HepG2 (cell line): ENCODE results near the gene BST1. TPM values are rescaled to one million over a fixed set of nuclear protein-coding genes. Genes with fewer than 3 reads are reported as not detected.

Source experiments
- ATAC-seq: fragments of 200-7000 bp; cut with Tn5 transposase; 3 replicates; pipeline ENCODE4 v1.9.1; 2020; ENCODE audit warnings: mild to moderate bottlenecking, moderate library complexity
- BruUV-seq: library from RNA; stranded (reverse); fragments of 400-500 nt; replicated peaks from 2 replicates; lab custom pipeline; 2021; lab: Mats Ljungman, UMichigan
- CTCF ChIA-PET: fragments of 300-600 bp; formaldehyde crosslinking; extraction: SDS; loops from one replicate; lab custom pipeline; 2021; ENCODE audit warnings: low total read pairs, inconsistent platforms, low intra/inter-chr PET ratio; lab: Yijun Ruan, JAX
- POLR2A ChIA-PET: fragments of 350-600 bp; sonication (Branson Sonifier 250); formaldehyde crosslinking; loops from one replicate; lab custom pipeline; 2020; ENCODE audit warnings: antibody characterized with exemption, inconsistent platforms; lab: Yijun Ruan, JAX
- DNase-seq: peaks from one replicate; pipeline ENCODE4 v3.0.0-alpha.2; 2015; ENCODE audit warnings: low spot score
- FAIRE-seq: peaks from 3 replicates; lab custom pipeline; 2011; peaks lifted over from hg19 to GRCh38; lab: Jason Lieb, UNC
- H2AFZ ChIP-seq: one replicate; pipeline ENCODE4 v1.6.1; 2011; ENCODE audit warnings: low read length, inconsistent platforms
- H3K27ac ChIP-seq: fragments of 300-600 bp; 3 replicates; pipeline ENCODE4 v1.8.0; 2011; ENCODE audit warnings: mixed run types, mild to moderate bottlenecking, mixed read lengths, low read length, inconsistent platforms; ENCODE audit not compliant: insufficient read depth; ENCODE audit errors: extremely low read length
- H3K27me3 ChIP-seq, 2 experiments: fragments of 200-600 bp in 1 of 2; 2 replicates in 1 of 2; 3 replicates in 1 of 2; pipeline versions ENCODE4 v1.6.0 to v1.8.0; 2011; ENCODE audit warnings: low read length in 2 of 2, mild to moderate bottlenecking in 2 of 2, moderate library complexity in 2 of 2, inconsistent platforms in 1 of 2; ENCODE audit not compliant: insufficient read depth in 2 of 2, control insufficient read depth in 1 of 2
- H3K36me3 ChIP-seq, 2 experiments: fragments of 200-600 bp in 1 of 2; replicated peaks in 1 of 2; 2 replicates in 1 of 2; 3 replicates in 1 of 2; pipeline versions ENCODE4 v1.5.1 to v1.8.0; 2011; ENCODE audit warnings: low read length in 2 of 2, inconsistent platforms in 1 of 2; ENCODE audit not compliant: insufficient read depth in 2 of 2, control insufficient read depth in 1 of 2
- H3K4me1 ChIP-seq: 2 replicates; pipeline ENCODE4 v1.5.1; 2012; ENCODE audit warnings: low read length, inconsistent platforms; ENCODE audit not compliant: insufficient read depth
- H3K4me2 ChIP-seq: 2 replicates; pipeline ENCODE4 v1.6.0; 2011; ENCODE audit warnings: low read depth, low read length, inconsistent platforms
- H3K4me3 ChIP-seq, 3 experiments: fragments of 200-600 bp in 1 of 3; sonication (generic), shearing (Covaris generic) in 1 of 3; replicated peaks in 1 of 3; 2 replicates each; pipeline ENCODE4 v1.5.1; 2011 to 2016; ENCODE audit warnings: low read length in 3 of 3, inconsistent platforms in 2 of 3, low read depth in 2 of 3, mild to moderate bottlenecking in 2 of 3, control low read depth in 1 of 3, mixed read lengths in 1 of 3; ENCODE audit not compliant: insufficient read depth in 1 of 3
- H3K79me2 ChIP-seq: one replicate; pipeline ENCODE4 v1.6.1; 2011; ENCODE audit warnings: low read length, inconsistent platforms; ENCODE audit not compliant: insufficient read depth
- H3K9ac ChIP-seq: 2 replicates; pipeline ENCODE4 v1.6.0; 2011; ENCODE audit warnings: mild to moderate bottlenecking, low read depth, low read length, inconsistent platforms; ENCODE audit not compliant: insufficient read depth
- H3K9me3 ChIP-seq: 2 replicates; pipeline ENCODE4 v1.5.1; 2012; ENCODE audit warnings: mild to moderate bottlenecking, low read length
- H4K20me1 ChIP-seq: 2 replicates; pipeline ENCODE4 v1.6.0; 2011; ENCODE audit warnings: inconsistent platforms, mild to moderate bottlenecking, low read length, moderate library complexity; ENCODE audit not compliant: insufficient read depth
- AKAP8 ChIP-seq: sonication (generic); formaldehyde crosslinking; IDR thresholded peaks from 2 replicates; pipeline ENCODE4 v1.5.1; 2020; ENCODE audit warnings: mild to moderate bottlenecking, missing genetic modification reagents
- CC2D1A ChIP-seq: sonication (generic); formaldehyde crosslinking; IDR thresholded peaks from 2 replicates; pipeline ENCODE4 v1.8.1; 2023; ENCODE audit warnings: mild to moderate bottlenecking, missing genetic modification reagents
- CREB1 ChIP-seq, 2 experiments: fragments of 450-650 bp in 1 of 2; IDR thresholded peaks; 2 replicates each; pipeline ENCODE4 v1.6.1; 2016 to 2017; ENCODE audit warnings: control low read depth in 1 of 2, mild to moderate bottlenecking in 1 of 2, missing compliant biosample characterization in 1 of 2, missing genetic modification characterization in 1 of 2
- HMG20A ChIP-seq: IDR thresholded peaks from 2 replicates; pipeline ENCODE4 v1.6.1; 2016; ENCODE audit warnings: borderline replicate concordance
- NFKBIZ ChIP-seq: IDR thresholded peaks from 2 replicates; pipeline ENCODE4 v1.6.1; 2018; ENCODE audit warnings: missing genetic modification reagents, missing compliant biosample characterization
- NPAS2 ChIP-seq: sonication (generic); formaldehyde crosslinking; IDR thresholded peaks from 2 replicates; pipeline ENCODE4 v1.8.0; 2022; ENCODE audit warnings: mild to moderate bottlenecking, missing genetic modification reagents, borderline replicate concordance
- SAFB2 ChIP-seq: sonication (generic); formaldehyde crosslinking; IDR thresholded peaks from 2 replicates; pipeline ENCODE4 v1.5.1; 2020; ENCODE audit warnings: missing genetic modification reagents, low read depth, mild to moderate bottlenecking, borderline replicate concordance
- SP140L ChIP-seq: sonication (generic); formaldehyde crosslinking; IDR thresholded peaks from 2 replicates; pipeline ENCODE4 v1.4.0; 2020; ENCODE audit warnings: missing genetic modification reagents, borderline replicate concordance
- ZNF333 ChIP-seq: sonication (generic); formaldehyde crosslinking; IDR thresholded peaks from 2 replicates; pipeline ENCODE4 v1.4.0; 2020; ENCODE audit warnings: mild to moderate bottlenecking, missing genetic modification reagents, borderline replicate concordance
- ZNF737 ChIP-seq: sonication (generic); formaldehyde crosslinking; IDR thresholded peaks from 2 replicates; pipeline ENCODE4 v1.5.0; 2020; ENCODE audit warnings: missing genetic modification reagents, mild to moderate bottlenecking, borderline replicate concordance
- WGBS: methylation state at CpG from one replicate; pipeline ENCODE4 v1.1.6; 2017; ENCODE audit warnings: low lambda C conversion rate; 5-methylcytosine and 5-hydroxymethylcytosine counted together
- in situ Hi-C: cut with HindIII; loops from 2 replicates; pipeline ENCODE4 v1.10.0; 2017; ENCODE audit warnings: low pct_unique_long_range_greater_than_20kb; ENCODE audit not compliant: extremely low pct_ligation_motif_present
- intact Hi-C: fragments of 100-400 bp; cut with micrococcal nuclease; formaldehyde crosslinking; loops from one replicate; pipeline ENCODE4 v1.10.0; 2022; ENCODE audit not compliant: unreplicated experiment
- polyA plus RNA-seq, 8 experiments: library from polyadenylated mRNA; depleted of rRNA in 3 of 8; stranded (reverse) in 7 of 8; unstranded in 1 of 8; fragments of >200 nt; fragmentation: Illumina TruSeq in 4 of 8; extraction: Trizol in 4 of 8; gene quantifications; 2 replicates each; pipeline versions ENCODE4 v1.2.1 to v1.2.3, GENCODE V29; 2011 to 2016; ENCODE audit warnings: low read depth in 4 of 8, missing spikeins in 1 of 8, mixed read lengths in 1 of 8; ENCODE audit not compliant: insufficient read depth in 1 of 8
- total RNA-seq, 5 experiments: library from RNA; depleted of rRNA; stranded (reverse); fragments of >200 nt; fragmentation: Illumina TruSeq; extraction: Trizol; gene quantifications; 2 replicates each; pipeline ENCODE4 v1.2.3, GENCODE V29; 2016; ENCODE audit warnings: low read depth in 1 of 5
- TF ChIP-seq, protein P1 (sequence below): IDR thresholded peaks from 2 replicates; pipeline ENCODE4 v1.6.1; 2016
- TF ChIP-seq, protein P2 (sequence below): sonication (generic); formaldehyde crosslinking; IDR thresholded peaks from 2 replicates; pipeline ENCODE4 v1.5.0; 2020; ENCODE audit warnings: missing genetic modification reagents, mild to moderate bottlenecking, borderline replicate concordance

Gene BST1
- total and polyA plus RNA-seq, 2 of the 13 experiments (the other 11 are each of a cell fraction or from before 2014, with no cell fraction given), result 0.09 to 0.49 TPM

GRCh38 chr4:15777697-15778288, 74.9 kb downstream of the BST1 start:
- FAIRE-seq (no peak), ATAC-seq (peak; percentile 15; the same call in 2 of the 3 replicates), DNase-seq (no peak)
- POLR2A ChIA-PET, result no interaction called here
- in situ Hi-C loops (no loop called here), intact Hi-C loops (no loop called here)
- no TSS peak for BruUV-seq
- Histone ChIP-seq H2AFZ (no peak overlapping the region), H3K27ac (no peak overlapping the region), H3K36me3 (no peaks in the 10 kb centered on the region), H3K27me3 (peaks cover 4 to 40% of the 10 kb centered on the region in 2 experiments), H3K4me3 (no peak overlapping the region), H3K9me3 (no peaks in the 10 kb centered on the region), H3K9ac (no peak overlapping the region), H4K20me1 (no peaks in the 10 kb centered on the region), H3K4me2 (peak overlapping the region; percentile 64; the same call in 1 of the 2 replicates), H3K79me2 (no peaks in the 10 kb centered on the region), H3K4me1 (peaks cover 23% of the 10 kb centered on the region; the same call in 1 of the 2 replicates)
- 41% methylated on average over 7 of the region's 7 CpGs for WGBS
- CTCF ChIA-PET, result no interaction called here
- no peak for TF ChIP-seq SAFB2 (CRISPR knock-in tag)
- no peak for TF ChIP-seq NFKBIZ (CRISPR knock-in tag)
- TF ChIP-seq ZNF737 (CRISPR knock-in tag), result no peak
- no peak for TF ChIP-seq HMG20A (CRISPR knock-in tag)

- ChIA-PET CTCF (no interaction called here), POLR2A (no interaction called here)
- no TSS peak for BruUV-seq
- Histone ChIP-seq H3K9me3 (no peaks in the 10 kb centered on the region), H3K79me2 (no peaks in the 10 kb centered on the region), H3K4me2 (peak within 1 kb of the TSS; percentile 64), H3K4me1 (peaks cover 23% of the 10 kb centered on the region; the same call in 1 of the 2 replicates), H2AFZ (no peak within 1 kb of the TSS), H3K27ac (no peak within 1 kb of the TSS), H4K20me1 (no peaks in the 10 kb centered on the region), H3K36me3 (no peaks in the 10 kb centered on the region), H3K27me3 (peaks cover 4 to 40% of the 10 kb centered on the region in 2 experiments), H3K9ac (no peak within 1 kb of the TSS), H3K4me3 (peak within 1 kb of the TSS; percentile 33 to 54 (median 42))
- DNase-seq (no peak), FAIRE-seq (no peak), ATAC-seq (peak; percentile 68)
- 13% methylated on average over 19 of the region's 76 CpGs for WGBS
- in situ Hi-C loops (no loop called here), intact Hi-C loops (no loop called here)
- TF ChIP-seq, protein P1, sequence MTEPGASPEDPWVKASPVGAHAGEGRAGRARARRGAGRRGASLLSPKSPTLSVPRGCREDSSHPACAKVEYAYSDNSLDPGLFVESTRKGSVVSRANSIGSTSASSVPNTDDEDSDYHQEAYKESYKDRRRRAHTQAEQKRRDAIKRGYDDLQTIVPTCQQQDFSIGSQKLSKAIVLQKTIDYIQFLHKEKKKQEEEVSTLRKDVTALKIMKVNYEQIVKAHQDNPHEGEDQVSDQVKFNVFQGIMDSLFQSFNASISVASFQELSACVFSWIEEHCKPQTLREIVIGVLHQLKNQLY, result no peak
- TF ChIP-seq CREB1 (IDR thresholded peaks at IDR 0.05) (no peak), CREB1 (CRISPR knock-in tag; IDR thresholded peaks at IDR 0.05) (no peak), AKAP8 (CRISPR knock-in tag) (no peak), NPAS2 (CRISPR knock-in tag) (no peak), CC2D1A (CRISPR knock-in tag) (no peak), SP140L (CRISPR knock-in tag) (no peak), ZNF333 (CRISPR knock-in tag) (no peak), HMG20A (CRISPR knock-in tag) (no peak)
- TF ChIP-seq, protein P2, sequence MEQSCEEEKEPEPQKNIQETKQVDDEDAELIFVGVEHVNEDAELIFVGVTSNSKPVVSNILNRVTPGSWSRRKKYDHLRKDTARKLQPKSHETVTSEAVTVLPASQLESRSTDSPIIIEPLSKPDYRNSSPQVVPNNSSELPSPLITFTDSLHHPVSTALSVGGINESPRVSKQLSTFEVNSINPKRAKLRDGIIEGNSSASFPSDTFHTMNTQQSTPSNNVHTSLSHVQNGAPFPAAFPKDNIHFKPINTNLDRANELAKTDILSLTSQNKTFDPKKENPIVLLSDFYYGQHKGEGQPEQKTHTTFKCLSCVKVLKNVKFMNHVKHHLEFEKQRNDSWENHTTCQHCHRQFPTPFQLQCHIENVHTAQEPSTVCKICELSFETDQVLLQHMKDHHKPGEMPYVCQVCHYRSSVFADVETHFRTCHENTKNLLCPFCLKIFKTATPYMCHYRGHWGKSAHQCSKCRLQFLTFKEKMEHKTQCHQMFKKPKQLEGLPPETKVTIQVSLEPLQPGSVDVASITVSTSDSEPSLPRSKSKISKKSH (CRISPR knock-in tag), result peak; percentile 18; the same call in 1 of the 2 replicates
Measured at GRCh38 chr4:15778289-15779241, 75.7 kb downstream of the BST1 start, which contains the start of gene CD38. Gene CD38, plus strand, starts transcription at chr4:15778328. Its CDS starts 87 bp downstream, at chr4:15778415.
